K562 (cell line): ENCODE measurements around the gene FOXJ3. TPM values are rescaled to one million over a fixed set of nuclear protein-coding genes. Genes with fewer than 3 reads are reported as not detected.
A peak's percentile ranks its signal among the peaks of the same experiment; 100 is the strongest.

Source experiments
- ATAC-seq: fragments of 200-7000 bp; cut with Tn5 transposase; 3 replicates; pipeline ENCODE4 v1.9.1; 2020; ENCODE audit warnings: moderate library complexity
- BruUV-seq: library from RNA; stranded (reverse); fragments of 400-500 nt; replicated peaks from 2 replicates; lab custom pipeline; 2021; lab: Mats Ljungman, UMichigan
- CTCF ChIA-PET: fragments of 300-600 bp; formaldehyde crosslinking; extraction: SDS; loops from one replicate; lab custom pipeline; 2021; ENCODE audit warnings: low intra/inter-chr PET ratio; lab: Yijun Ruan, JAX
- POLR2A ChIA-PET: fragments of 300-600, 350-650 bp; sonication (Branson Sonifier 250); formaldehyde crosslinking; extraction: SDS; loops from one replicate; lab custom pipeline; 2021; ENCODE audit warnings: antibody characterized with exemption, inconsistent platforms; lab: Yijun Ruan, JAX
- DNase-seq, 4 experiments: peaks; one replicate each; pipeline versions ENCODE4 v3.0.0 to v3.0.0-alpha.2; 2011 to 2018; ENCODE audit warnings: low spot score in 3 of 4, mixed read lengths in 3 of 4; ENCODE audit errors: extremely low read depth in 1 of 4
- FAIRE-seq: peaks from 2 replicates; lab custom pipeline; 2011; peaks lifted over from hg19 to GRCh38; lab: Jason Lieb, UNC
- H2AFZ ChIP-seq: 2 replicates; pipeline ENCODE4 v1.6.0; 2011; ENCODE audit warnings: low read depth, low read length, control low read depth, inconsistent platforms
- H3K27ac ChIP-seq: fragments of 200-600 bp; 3 replicates; pipeline ENCODE4 v1.8.0; 2011; ENCODE audit warnings: low read depth, mild to moderate bottlenecking, control low read depth, inconsistent platforms, low read length, moderate library complexity, mixed read lengths; ENCODE audit errors: extremely low read depth
- H3K27me3 ChIP-seq, 2 experiments: fragments of 300-600 bp in 1 of 2; 2 replicates in 1 of 2; 3 replicates in 1 of 2; pipeline versions ENCODE4 v1.6.0 to v1.8.0; 2011; ENCODE audit warnings: inconsistent platforms in 2 of 2, low read length in 2 of 2, mild to moderate bottlenecking in 1 of 2, mixed read lengths in 1 of 2, moderate library complexity in 1 of 2; ENCODE audit not compliant: control insufficient read depth in 2 of 2, insufficient read depth in 2 of 2
- H3K36me3 ChIP-seq: fragments of 300-600 bp; 3 replicates; pipeline ENCODE4 v1.8.0; 2011; ENCODE audit warnings: mild to moderate bottlenecking, low read length, inconsistent platforms; ENCODE audit not compliant: control insufficient read depth, insufficient read depth
- H3K4me1 ChIP-seq, 2 experiments: fragments of 200-600 bp in 1 of 2; replicated peaks in 1 of 2; 2 replicates in 1 of 2; 3 replicates in 1 of 2; pipeline versions ENCODE4 v1.5.1 to v1.8.0; 2011; ENCODE audit warnings: inconsistent platforms in 2 of 2, low read length in 2 of 2, mild to moderate bottlenecking in 1 of 2, mixed read lengths in 1 of 2, moderate library complexity in 1 of 2; ENCODE audit not compliant: control insufficient read depth in 2 of 2, insufficient read depth in 2 of 2
- H3K4me2 ChIP-seq: 2 replicates; pipeline ENCODE4 v1.6.1; 2011; ENCODE audit warnings: low read length, control low read depth, inconsistent platforms, mixed read lengths; ENCODE audit not compliant: insufficient read depth
- H3K4me3 ChIP-seq: fragments of 200-600 bp; sonication (generic), shearing (Covaris generic); 2 replicates; pipeline ENCODE4 v1.5.1; 2016; ENCODE audit warnings: control low read depth, inconsistent platforms
- H3K79me2 ChIP-seq: fragments of 200-600 bp; 3 replicates; pipeline ENCODE4 v1.8.0; 2011; ENCODE audit warnings: low read length, inconsistent platforms; ENCODE audit not compliant: control insufficient read depth, insufficient read depth
- H3K9ac ChIP-seq, 2 experiments: 2 replicates each; pipeline versions ENCODE4 v1.6.0 to v1.6.1; 2011; ENCODE audit warnings: low read depth in 2 of 2, low read length in 2 of 2, control low read depth in 1 of 2, inconsistent platforms in 1 of 2, mild to moderate bottlenecking in 1 of 2, mixed read lengths in 1 of 2; ENCODE audit not compliant: insufficient read depth in 1 of 2
- H3K9me1 ChIP-seq: one replicate; pipeline ENCODE4 v1.6.0; 2011; ENCODE audit warnings: inconsistent platforms, mild to moderate bottlenecking, low read length, moderate library complexity; ENCODE audit not compliant: control insufficient read depth, insufficient read depth
- H3K9me3 ChIP-seq: replicated peaks from 2 replicates; pipeline ENCODE4 v1.5.1; 2011; ENCODE audit warnings: low read depth, low read length, inconsistent platforms; ENCODE audit not compliant: control insufficient read depth, insufficient read depth
- H4K20me1 ChIP-seq: replicated peaks from 2 replicates; pipeline ENCODE4 v1.6.1; 2011; ENCODE audit warnings: low read length, inconsistent platforms, mixed read lengths; ENCODE audit not compliant: control insufficient read depth, insufficient read depth
- ARID1B ChIP-seq: fragments of 450-650 bp; IDR thresholded peaks from 2 replicates; pipeline ENCODE4 v1.6.1; 2016; ENCODE audit warnings: antibody characterized with exemption, mild to moderate bottlenecking, inconsistent platforms
- CBX2 ChIP-seq: fragments of 200-600 bp; sonication (generic); IDR thresholded peaks from one replicate; pipeline ENCODE4 v1.6.1; 2012; ENCODE audit warnings: mild to moderate bottlenecking, low read length, inconsistent platforms; ENCODE audit not compliant: insufficient read depth, poor library complexity, severe bottlenecking
- DMBX1 ChIP-seq: fragments of 250-450 bp; sonication (Bioruptor Pico); IDR thresholded peaks from 2 replicates; pipeline ENCODE4 v1.8.0; 2022; ENCODE audit warnings: inconsistent platforms, mild to moderate bottlenecking, moderate library complexity, borderline replicate concordance
- ETV5 ChIP-seq: sonication (generic); formaldehyde crosslinking; IDR thresholded peaks from 2 replicates; pipeline ENCODE4 v1.4.0; 2020; ENCODE audit warnings: low read depth, mild to moderate bottlenecking, missing genetic modification reagents
- FOXM1 ChIP-seq, 2 experiments: fragments of 450-650 bp in 1 of 2; sonication (generic) in 1 of 2; formaldehyde crosslinking in 1 of 2; IDR thresholded peaks; 2 replicates each; pipeline versions ENCODE4 v1.6.1 to v1.9.0; 2017 to 2022; ENCODE audit warnings: low read depth in 2 of 2, mild to moderate bottlenecking in 2 of 2, missing genetic modification reagents in 1 of 2, moderate library complexity in 1 of 2
- SPI1 ChIP-seq: IDR thresholded peaks from 2 replicates; pipeline ENCODE4 v1.6.1; 2011; ENCODE audit warnings: low read depth, low read length, control low read depth, borderline replicate concordance
- ZNF408 ChIP-seq: fragments of 250-450 bp; sonication (Bioruptor Pico); IDR thresholded peaks from 2 replicates; pipeline ENCODE4 v1.4.0; 2020; ENCODE audit warnings: low read depth, mild to moderate bottlenecking, moderate library complexity
- ZNF778 ChIP-seq: fragments of 450-650 bp; formaldehyde crosslinking; IDR thresholded peaks from 2 replicates; pipeline ENCODE4 v1.4.0; 2020; ENCODE audit warnings: mild to moderate bottlenecking, moderate library complexity
- WGBS: fragments of 100-300 bp; shearing (Covaris generic); methylation state at CpG from one replicate; pipeline ENCODE4 v1.1.6; 2016; ENCODE audit warnings: low coverage, mixed read lengths; ENCODE audit not compliant: insufficient coverage; ENCODE audit errors: missing lambda C conversion rate; 5-methylcytosine and 5-hydroxymethylcytosine counted together
- in situ Hi-C: fragments of 300-500 bp; cut with MboI; formaldehyde crosslinking; loops from 4 replicates; pipeline ENCODE4 v1.15.0; 2018; ENCODE audit warnings: inconsistent platforms, mixed read lengths
- intact Hi-C: fragments of 100-400 bp; cut with micrococcal nuclease; formaldehyde crosslinking; loops from 2 replicates; pipeline ENCODE4 v1.14.2; 2022
- polyA plus RNA-seq, 8 experiments: library from polyadenylated mRNA; depleted of rRNA in 4 of 8; stranded (reverse) in 5 of 8; unstranded in 3 of 8; fragments of >200 nt; fragmentation: Nextera tagmentation in 2 of 8; fragmentation: Illumina TruSeq in 1 of 8; extraction: Ambion mirVana in 2 of 8; extraction: Trizol in 1 of 8; gene quantifications; 2 replicates each; pipeline versions ENCODE4 v1.2.1 to v1.2.3, GENCODE V29; 2011 to 2014; ENCODE audit warnings: inconsistent platforms in 1 of 8, missing spikeins in 1 of 8
- total RNA-seq, 7 experiments: library from RNA; depleted of rRNA in 6 of 7; stranded (reverse); fragments of >200 nt in 6 of 7; fragmentation: Illumina TruSeq in 2 of 7; extraction: Trizol in 2 of 7; gene quantifications; 2 replicates each; pipeline versions ENCODE4 v1.2.1 to v1.2.3, GENCODE V29; 2011 to 2021; ENCODE audit warnings: low replicate concordance in 1 of 7
- TF ChIP-seq, protein P1 (sequence below): sonication (generic); formaldehyde crosslinking; IDR thresholded peaks from 2 replicates; pipeline ENCODE4 v1.8.1; 2022; ENCODE audit warnings: missing genetic modification reagents

The FOXJ3 gene
- total and polyA plus RNA-seq, 9 of the 15 experiments (the other 6 are each of a cell fraction or from before 2014, with no cell fraction given) = 8.7 to 35.3 (median 23.4) TPM

DNA sequence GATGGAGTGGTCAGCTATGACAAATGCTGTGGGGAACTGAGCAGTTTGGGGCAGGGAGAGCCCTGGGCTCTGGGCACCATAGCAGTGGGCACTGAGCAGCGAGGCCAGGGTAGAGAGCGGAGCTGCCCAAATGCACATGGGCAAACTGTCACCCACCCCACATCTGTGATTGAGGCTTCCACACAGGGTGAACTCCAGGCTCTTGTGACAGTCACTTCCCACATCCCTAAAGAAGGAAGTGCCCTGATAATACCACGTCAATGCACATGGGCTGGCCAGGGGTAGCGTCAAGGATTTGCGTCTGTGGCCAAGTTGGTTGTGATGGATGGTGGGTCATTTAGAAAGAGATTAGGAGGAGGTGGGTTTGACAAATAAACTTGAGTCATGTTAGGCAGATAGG, 184.4 kb downstream of the FOXJ3 start:
- Histone ChIP-seq H3K36me3 (no peaks in the 10 kb centered on the region), H3K4me1 (peaks cover 0 to 8% of the 10 kb centered on the region in 2 experiments; a peak in 1 of 5 replicates), H3K79me2 (no peaks in the 10 kb centered on the region), H3K4me2 (no peak overlapping the region), H3K27ac (no peak overlapping the region), H3K4me3 (no peak overlapping the region), H3K9ac (no peak overlapping the region), H3K9me3 (no peaks in the 10 kb centered on the region)
- intact Hi-C loops = no loop called here
- ATAC-seq = no peak
- DNase-seq = no peak
- POLR2A ChIA-PET = interaction anchor here (0.6 kb wide), 1 partner anchor 17 kb away, joined by 4 read pairs; no protein-coding TSS in a partner anchor
- CTCF ChIA-PET = no interaction called here
- WGBS = 5% methylated on average over 5 of the region's 5 CpGs
- no TSS peak for BruUV-seq
- TF ChIP-seq SPI1 = peak; percentile 39; the same call in 1 of the 2 replicates
- TF ChIP-seq ETV5 = no peak
- TF ChIP-seq, all 486 proteins: peak for 1
- Histone ChIP-seq H3K9me1 (no peaks in the 10 kb centered on the region), H3K27me3 (peaks cover 28 to 63% of the 10 kb centered on the region in 2 experiments; a peak in 4 of 5 replicates), H4K20me1 (no peaks in the 10 kb centered on the region; the same call in none of the 2 replicates), H2AFZ (no peak overlapping the region)
- FAIRE-seq = no peak
- in situ Hi-C loops = no loop called here

DNA sequence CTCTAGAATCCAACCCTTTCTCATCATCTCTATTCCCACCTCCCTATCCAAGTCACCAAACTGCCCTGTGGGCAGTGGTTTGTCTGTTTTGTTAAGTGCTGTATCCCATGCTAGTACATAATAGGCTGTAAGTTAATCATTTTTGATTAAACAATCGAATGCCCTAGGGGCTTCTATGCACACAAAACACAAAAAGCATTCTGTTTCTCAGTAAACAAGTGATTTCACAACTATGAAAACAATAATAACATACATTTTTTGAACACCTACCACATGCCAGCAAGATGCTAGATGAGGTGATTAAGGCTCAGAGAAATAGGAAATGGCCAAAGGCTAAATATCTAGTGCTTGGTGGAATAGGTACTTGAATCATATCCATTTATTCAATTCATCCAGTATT, 186.9 kb downstream of the FOXJ3 start:
- DNase-seq = no peak
- in situ Hi-C loops = loop anchor here (10.0 to 25.0 kb wide), 2 partner anchors 336 to 573 kb away; no protein-coding TSS in a partner anchor
- Histone ChIP-seq H3K9me3 (no peaks in the 10 kb centered on the region), H3K27me3 (peaks cover 12 to 59% of the 10 kb centered on the region in 2 experiments; a peak in 4 of 5 replicates), H2AFZ (no peak overlapping the region), H3K4me3 (no peak overlapping the region), H3K27ac (no peak overlapping the region), H3K36me3 (no peaks in the 10 kb centered on the region), H3K4me2 (no peak overlapping the region), H3K4me1 (peaks cover 0 to 4% of the 10 kb centered on the region in 2 experiments; a peak in 1 of 5 replicates), H4K20me1 (peaks cover under 1% of the 10 kb centered on the region; the same call in 1 of the 2 replicates)
- WGBS = 4% methylated on average over 1 of the region's 1 CpG
- ChIA-PET POLR2A (no interaction called here), CTCF (no interaction called here)
- intact Hi-C loops = loop anchor here (5.0 to 10.0 kb wide), 2 partner anchors 429 to 587 kb away; no protein-coding TSS in a partner anchor
- no peak for TF ChIP-seq ARID1B
- TF ChIP-seq DMBX1 = no peak
- TF ChIP-seq ZNF408 = no peak
- no peak for TF ChIP-seq CBX2
- TF ChIP-seq, protein P1, sequence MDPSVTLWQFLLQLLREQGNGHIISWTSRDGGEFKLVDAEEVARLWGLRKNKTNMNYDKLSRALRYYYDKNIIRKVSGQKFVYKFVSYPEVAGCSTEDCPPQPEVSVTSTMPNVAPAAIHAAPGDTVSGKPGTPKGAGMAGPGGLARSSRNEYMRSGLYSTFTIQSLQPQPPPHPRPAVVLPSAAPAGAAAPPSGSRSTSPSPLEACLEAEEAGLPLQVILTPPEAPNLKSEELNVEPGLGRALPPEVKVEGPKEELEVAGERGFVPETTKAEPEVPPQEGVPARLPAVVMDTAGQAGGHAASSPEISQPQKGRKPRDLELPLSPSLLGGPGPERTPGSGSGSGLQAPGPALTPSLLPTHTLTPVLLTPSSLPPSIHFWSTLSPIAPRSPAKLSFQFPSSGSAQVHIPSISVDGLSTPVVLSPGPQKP = no peak
- TF ChIP-seq FOXM1 (IDR thresholded peaks at IDR 0.05; ENCODE audit: low read depth) = no peak
- no peak for TF ChIP-seq FOXM1 (CRISPR knock-in tag; IDR thresholded peaks at IDR 0.05; ENCODE audit: low read depth)
- TF ChIP-seq ZNF778 (CRISPR knock-in tag) = no peak
- TF ChIP-seq, all 486 proteins: peak for 0
- H3K9ac ChIP-seq = no peak overlapping the region
- no peaks in the 10 kb centered on the region for H3K79me2 ChIP-seq
- no TSS peak for BruUV-seq
- ATAC-seq (no peak), FAIRE-seq (no peak)
- H3K9me1 ChIP-seq = no peaks in the 10 kb centered on the region
